Heart left ventricle (tissue), 16 donors: Measurements from ENCODE around the gene TAPBPL. TPM values are rescaled to one million over a fixed set of nuclear protein-coding genes. Genes with fewer than 3 reads are reported as not detected.
A peak's percentile ranks its signal among the peaks of the same experiment; 100 is the strongest.

Experiments used
- ATAC-seq, 4 donors: fragments of 200-7000 bp; cut with Tn5 transposase; one replicate each; pipeline ENCODE4 v1.9.1; 2020 to 2022; ENCODE audit warnings: moderate library complexity in 4 of 4, mild to moderate bottlenecking in 3 of 4, moderate number of reproducible peaks in 1 of 4
- DNase-seq, 5 donors: peaks; one replicate each; pipeline ENCODE4 v3.0.0-alpha.2; 2020
- H3K27ac ChIP-seq, 12 donors: fragments of 200-600 bp; sonication (generic) in 4 of 12; one replicate each; pipeline versions ENCODE4 v1.5.0 to v1.8.0; 2016 to 2022; ENCODE audit warnings: mild to moderate bottlenecking in 2 of 12
- H3K27me3 ChIP-seq, 9 donors: fragments of 200-600 bp; sonication (generic) in 2 of 9; one replicate each; pipeline versions ENCODE4 v1.5.1 to v1.8.0; 2016 to 2022; ENCODE audit warnings: mild to moderate bottlenecking in 3 of 9
- H3K36me3 ChIP-seq, 9 donors: fragments of 200-600 bp; sonication (generic) in 2 of 9; one replicate each; pipeline versions ENCODE4 v1.5.0 to v1.8.0; 2018 to 2022; ENCODE audit warnings: mild to moderate bottlenecking in 2 of 9
- H3K4me1 ChIP-seq, 12 donors: fragments of 200-600 bp; sonication (generic) in 4 of 12; one replicate each; pipeline versions ENCODE4 v1.5.0 to v1.8.0; 2016 to 2022; ENCODE audit warnings: mild to moderate bottlenecking in 3 of 12
- H3K4me3 ChIP-seq, 12 donors: fragments of 200-600 bp; sonication (generic) in 4 of 12; one replicate each; pipeline versions ENCODE4 v1.5.0 to v1.8.0; 2017 to 2022; ENCODE audit warnings: mild to moderate bottlenecking in 9 of 12, moderate library complexity in 4 of 12
- H3K9me3 ChIP-seq, 12 donors: fragments of 200-600 bp; sonication (generic) in 4 of 12; one replicate each; pipeline versions ENCODE4 v1.5.0 to v1.8.0; 2016 to 2022; ENCODE audit warnings: mild to moderate bottlenecking in 1 of 12
- CTCF ChIP-seq, 12 donors: fragments of 200-600 bp; sonication (generic) in 4 of 12; IDR thresholded peaks; one replicate each; pipeline versions ENCODE4 v1.5.0 to v1.8.0; 2018 to 2022; ENCODE audit warnings: antibody characterized with exemption in 12 of 12, mild to moderate bottlenecking in 5 of 12
- POLR2A ChIP-seq, 2 donors: fragments of 450-650 bp; IDR thresholded peaks; one replicate each; pipeline ENCODE4 v1.6.1; 2017; ENCODE audit warnings: antibody characterized with exemption in 2 of 2, mild to moderate bottlenecking in 2 of 2, moderate library complexity in 2 of 2
- WGBS, 4 donors: extraction: QIAGEN DNeasy Blood & Tissue Kit in 2 of 4; methylation state at CpG; one replicate each; pipeline versions ENCODE4 v1.1.5 to v1.1.7; 2013 to 2018; 5-methylcytosine and 5-hydroxymethylcytosine counted together
- intact Hi-C, 10 donors: fragments of 100-400 bp; cut with DNase I; formaldehyde crosslinking; loops; one replicate each; pipeline versions ENCODE4 v1.11.1 to v1.14.2; 2022
- polyA plus RNA-seq, 2 donors: library from polyadenylated mRNA; stranded (reverse); fragments of 200-250 nt; gene quantifications; one replicate each; pipeline ENCODE4 v1.2.3, GENCODE V29; 2013
- total RNA-seq, 9 donors: library from RNA; depleted of rRNA in 2 of 9; stranded (reverse); fragments of >200 nt in 2 of 9; fragmentation: NEBNext Ultra II Directional in 3 of 9; extraction: Animal tissue kit (Norgen Biotek cat#: 25700) in 3 of 9; gene quantifications; one replicate each; pipeline versions ENCODE4 v1.1.0 to v1.2.4, GENCODE V29; 2016 to 2023
- donor health status: ischemic (EF 13 %, LVEDD 7.1; RV severe dilation, severe dysfunction).
- donor health status: healthy with polysubstance abuse.
- donor health status: DM: no; HTN: yes; CAD: no.
- donor health status: DM: no; HTN: no; CAD: no.
- donor health status: ischemic (EF 25% LVEDD 6.9; RV normal size, moderate dysfunction).
- donor health status: ischemic (EF 25% LVEDD 5.7; RV mildly dilated, moderate dysfunction).
- donor health status: healthy.
- donor health status: DM: yes; HTN: yes; CAD: no.
- donor health status: ischemic (EF 35%, LVEDD 5.7; RV mildly dilated, moderate dysfunction).
- donor health status: nonischemic (EF 11% LVEDD 7.7; RV severe dilation, severe dysfunction).
- donor health status: DM: yes; HTN: yes; CAD: no.
- donor health status: PGD.
- donor health status: ischemic (EF 29% LVEDD 5.4; RV normal size, mild dysfunction).
- donor health status: nonischemic (EF 23%, LVEDD 6.1; RV moderate dilation, normal function).

Gene TAPBPL
- total and polyA plus RNA-seq, 11 donors, result 5.4 to 55.6 (median 13.9) TPM

DNA sequence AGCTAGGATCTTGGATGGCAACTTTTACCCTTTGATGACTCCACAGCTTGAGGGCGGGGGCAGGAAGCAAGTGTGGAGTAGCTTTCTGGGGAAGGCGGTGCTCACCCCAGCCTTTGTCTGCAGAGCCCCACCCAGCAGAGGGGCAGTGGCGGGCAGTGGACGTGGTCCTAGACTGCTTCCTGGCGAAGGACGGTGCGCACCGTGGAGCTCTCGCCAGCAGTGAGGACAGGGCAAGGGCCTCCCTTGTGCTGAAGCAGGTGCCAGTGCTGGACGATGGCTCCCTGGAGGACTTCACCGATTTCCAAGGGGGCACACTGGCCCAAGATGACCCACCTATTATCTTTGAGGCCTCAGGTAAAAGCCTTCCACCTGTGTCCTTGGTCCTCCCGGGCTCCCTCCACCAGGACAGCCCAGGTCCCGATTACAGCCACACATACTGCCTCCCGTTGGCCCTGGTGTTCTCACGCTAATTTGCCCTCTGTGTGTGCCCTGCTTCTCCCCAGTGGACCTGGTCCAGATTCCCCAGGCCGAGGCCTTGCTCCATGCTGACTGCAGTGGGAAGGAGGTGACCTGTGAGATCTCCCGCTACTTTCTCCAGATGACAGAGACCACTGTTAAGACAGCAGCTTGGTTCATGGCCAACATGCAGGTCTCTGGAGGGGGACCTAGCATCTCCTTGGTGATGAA lies 1.2 kb downstream of the TAPBPL start:
- H3K9me3 ChIP-seq, result no peaks in the 10 kb centered on the region
- no peaks in the 10 kb centered on the region for H3K27me3 ChIP-seq
- 54 to 68% (median 66%) methylated on average over 9 to 17 of the region's 17 CpGs for WGBS, 4 donors
- H3K27ac ChIP-seq, result peak overlapping the region; percentile 90 to 100 (median 97)
- TF ChIP-seq CTCF (IDR thresholded peaks at IDR 0.05) (no peak), POLR2A (IDR thresholded peaks at IDR 0.05) (no peak)
- DNase-seq (peak; percentile 46 to 68 (median 54)), ATAC-seq (peak in 3 of 4 donors; percentile 25 to 34 (median 31))
- peak overlapping the region in 11 of 12 donors; percentile 56 to 99 (median 69) for H3K4me3 ChIP-seq
- peaks cover 0 to 42% (median 25%) of the 10 kb centered on the region in 12 donors for H3K4me1 ChIP-seq
- intact Hi-C loops, result loop anchor here in 1 of 10 donors (1.0 kb wide), 1 partner anchor 17 kb away; the partner anchor contains the start of gene VAMP1
- H3K36me3 ChIP-seq, result peaks cover 0 to 48% (median 42%) of the 10 kb centered on the region in 9 donors

DNA sequence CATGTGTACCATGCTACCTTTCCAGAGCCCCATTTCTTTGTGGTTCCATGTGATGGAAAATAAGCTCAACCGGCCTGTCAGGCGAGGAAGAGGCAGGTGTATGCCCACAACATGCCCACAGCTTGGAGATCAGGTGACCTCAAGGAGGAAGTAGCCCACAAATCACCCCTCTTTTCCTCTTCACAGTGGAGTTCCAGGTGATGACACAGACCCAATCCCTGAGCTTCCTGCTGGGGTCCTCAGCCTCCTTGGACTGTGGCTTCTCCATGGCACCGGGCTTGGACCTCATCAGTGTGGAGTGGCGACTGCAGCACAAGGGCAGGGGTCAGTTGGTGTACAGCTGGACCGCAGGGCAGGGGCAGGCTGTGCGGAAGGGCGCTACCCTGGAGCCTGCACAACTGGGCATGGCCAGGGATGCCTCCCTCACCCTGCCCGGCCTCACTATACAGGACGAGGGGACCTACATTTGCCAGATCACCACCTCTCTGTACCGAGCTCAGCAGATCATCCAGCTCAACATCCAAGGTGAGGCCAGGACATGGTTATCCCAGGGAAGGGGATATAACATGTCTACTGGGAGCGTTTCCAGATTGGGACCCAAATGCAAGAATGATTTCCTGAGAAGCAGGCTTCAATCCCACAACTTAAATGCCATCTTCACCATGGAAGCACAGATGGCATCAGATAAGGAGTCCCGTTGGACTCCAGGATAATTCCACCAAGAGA lies 5.5 kb downstream of the TAPBPL start:
- Histone ChIP-seq H3K4me1 (peaks cover 5 to 57% (median 21%) of the 10 kb centered on the region in 12 donors), H3K27me3 (no peaks in the 10 kb centered on the region), H3K4me3 (no peak overlapping the region), H3K36me3 (peaks cover 0 to 91% (median 82%) of the 10 kb centered on the region in 9 donors), H3K27ac (no peak overlapping the region), H3K9me3 (no peaks in the 10 kb centered on the region)
- no peak for ATAC-seq
- TF ChIP-seq CTCF (IDR thresholded peaks at IDR 0.05), result no peak
- no peak for TF ChIP-seq POLR2A (IDR thresholded peaks at IDR 0.05)
- DNase-seq, result no peak
- intact Hi-C loops, result no loop called here
- 86 to 89% (median 88%) methylated on average over 8 to 12 of the region's 12 CpGs for WGBS, 4 donors

DNA sequence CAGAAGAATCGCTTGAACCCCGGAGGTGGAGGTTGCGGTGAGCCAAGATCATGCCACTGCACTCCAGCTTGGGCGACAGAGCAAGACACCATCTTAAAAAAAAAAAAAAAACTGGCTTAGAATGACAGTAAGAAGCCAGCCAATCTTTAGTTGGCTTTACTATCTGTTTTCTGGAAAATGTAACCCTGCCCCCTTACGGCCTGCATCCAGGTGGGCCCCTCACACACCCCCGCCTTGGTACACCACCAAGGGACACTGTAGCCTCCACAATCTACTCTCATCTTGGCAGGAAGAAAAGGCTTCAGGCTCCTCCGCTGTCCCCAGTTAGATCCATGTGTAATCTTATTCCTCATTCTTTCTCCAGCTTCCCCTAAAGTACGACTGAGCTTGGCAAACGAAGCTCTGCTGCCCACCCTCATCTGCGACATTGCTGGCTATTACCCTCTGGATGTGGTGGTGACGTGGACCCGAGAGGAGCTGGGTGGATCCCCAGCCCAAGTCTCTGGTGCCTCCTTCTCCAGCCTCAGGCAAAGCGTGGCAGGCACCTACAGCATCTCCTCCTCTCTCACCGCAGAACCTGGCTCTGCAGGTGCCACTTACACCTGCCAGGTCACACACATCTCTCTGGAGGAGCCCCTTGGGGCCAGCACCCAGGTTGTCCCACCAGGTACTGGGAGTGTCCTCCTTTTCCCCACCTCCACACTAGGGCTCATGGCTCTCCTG lies 6.6 kb downstream of the TAPBPL start:
- Histone ChIP-seq H3K9me3 (no peaks in the 10 kb centered on the region), H3K4me1 (peaks cover 0 to 59% (median 14%) of the 10 kb centered on the region in 12 donors), H3K27me3 (no peaks in the 10 kb centered on the region), H3K27ac (no peak overlapping the region), H3K4me3 (no peak overlapping the region), H3K36me3 (peaks cover 0 to 99% (median 93%) of the 10 kb centered on the region in 9 donors)
- DNase-seq (no peak), ATAC-seq (no peak)
- intact Hi-C loops, result no loop called here
- TF ChIP-seq POLR2A (IDR thresholded peaks at IDR 0.05), result no peak
- TF ChIP-seq CTCF (IDR thresholded peaks at IDR 0.05), result no peak
- 93 to 98% (median 93%) methylated on average over 14 of the region's 14 CpGs for WGBS, 4 donors

DNA sequence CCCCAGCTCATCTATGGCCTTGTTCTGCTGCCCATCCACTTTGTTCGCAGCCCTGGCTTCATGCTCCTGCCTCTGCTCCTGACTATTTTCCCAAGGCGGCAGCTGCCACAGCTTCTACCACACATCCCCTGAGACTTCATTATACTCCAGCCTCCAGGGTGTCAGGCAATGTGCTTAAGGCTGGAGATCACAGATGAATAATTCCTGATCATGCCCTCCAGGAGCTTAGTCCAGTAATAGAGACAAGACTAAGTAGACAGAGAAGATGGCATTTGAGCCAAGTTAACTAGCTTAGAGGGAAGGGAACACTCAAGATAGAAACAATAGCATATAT lies 7.1 kb downstream of the TAPBPL start:
- intact Hi-C loops, result no loop called here
- ATAC-seq (no peak), DNase-seq (no peak)
- Histone ChIP-seq H3K27ac (no peak overlapping the region), H3K36me3 (peaks cover 0 to 99% (median 93%) of the 10 kb centered on the region in 9 donors), H3K4me1 (peaks cover 0 to 60% (median 14%) of the 10 kb centered on the region in 12 donors), H3K9me3 (no peaks in the 10 kb centered on the region), H3K27me3 (no peaks in the 10 kb centered on the region), H3K4me3 (no peak overlapping the region)
- whole genome bisulfite sequencing, 4 donors, result 96 to 100% (median 98%) methylated on average over 2 of the region's 2 CpGs
- TF ChIP-seq POLR2A (IDR thresholded peaks at IDR 0.05) (no peak), CTCF (IDR thresholded peaks at IDR 0.05) (no peak)
